HG02588 (cell line): ENCODE results near the gene ATN1.

Experiments used
- ATAC-seq: cut with Tn5 transposase; IDR thresholded peaks from one replicate; pipeline ENCODE4 v1.9.1; 2021; ENCODE audit warnings: mild to moderate bottlenecking, moderate library complexity; ENCODE audit not compliant: unreplicated experiment

ATN1 gene

DNA sequence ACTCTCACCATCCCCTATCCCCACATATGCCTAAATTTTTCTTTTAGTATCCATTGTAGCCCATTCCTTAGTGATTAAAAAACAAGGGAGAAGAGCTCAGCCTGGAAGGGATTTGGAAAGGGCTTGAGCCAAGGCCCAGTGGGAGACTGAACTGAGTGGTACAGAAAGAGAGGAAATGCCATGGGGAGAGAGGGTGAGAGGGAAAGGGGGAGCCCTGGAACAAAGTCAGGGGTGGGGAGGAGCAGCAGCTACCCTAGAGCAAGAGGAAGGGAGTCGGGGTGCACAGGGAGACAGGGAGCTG lies 2.6 kb upstream of the ATN1 start:
- ATAC-seq = no peak

DNA sequence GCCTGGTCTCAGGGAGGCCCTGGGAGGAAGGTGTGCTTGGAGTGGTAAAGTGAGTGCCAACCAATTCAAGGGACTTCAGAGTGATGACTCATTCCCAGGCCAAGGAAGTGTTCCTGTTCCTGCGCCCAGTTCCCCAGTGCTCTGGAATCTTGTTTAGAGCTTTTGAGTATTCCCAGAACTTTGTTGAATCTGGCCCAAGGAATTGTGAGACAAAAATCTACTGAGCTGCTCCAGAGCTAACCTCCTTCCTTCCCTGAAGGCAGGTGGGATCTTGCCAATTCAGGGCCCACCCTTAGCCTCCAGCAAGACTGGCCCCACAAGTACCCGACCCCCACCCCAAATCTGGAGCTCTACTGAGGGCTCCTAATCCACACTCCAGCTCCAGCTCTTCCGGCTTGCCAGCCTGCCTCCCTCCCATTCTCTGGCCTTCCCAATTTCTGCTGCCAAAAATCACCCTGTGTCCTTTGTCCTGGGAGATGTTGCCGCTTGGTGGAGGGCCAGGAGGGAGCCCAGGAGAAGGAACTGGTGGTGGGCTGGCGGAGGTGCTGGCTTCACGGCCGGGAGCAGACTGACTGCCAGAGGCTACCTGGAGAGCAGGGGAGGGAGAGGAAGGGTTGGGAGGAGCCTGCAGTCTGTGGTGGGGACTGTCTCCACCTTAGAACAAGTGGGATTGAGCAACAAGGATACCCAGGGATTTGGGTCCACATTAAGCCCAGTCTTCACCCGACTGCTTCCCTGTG lies 2.0 kb upstream of the ATN1 start:
- no peak for ATAC-seq

DNA sequence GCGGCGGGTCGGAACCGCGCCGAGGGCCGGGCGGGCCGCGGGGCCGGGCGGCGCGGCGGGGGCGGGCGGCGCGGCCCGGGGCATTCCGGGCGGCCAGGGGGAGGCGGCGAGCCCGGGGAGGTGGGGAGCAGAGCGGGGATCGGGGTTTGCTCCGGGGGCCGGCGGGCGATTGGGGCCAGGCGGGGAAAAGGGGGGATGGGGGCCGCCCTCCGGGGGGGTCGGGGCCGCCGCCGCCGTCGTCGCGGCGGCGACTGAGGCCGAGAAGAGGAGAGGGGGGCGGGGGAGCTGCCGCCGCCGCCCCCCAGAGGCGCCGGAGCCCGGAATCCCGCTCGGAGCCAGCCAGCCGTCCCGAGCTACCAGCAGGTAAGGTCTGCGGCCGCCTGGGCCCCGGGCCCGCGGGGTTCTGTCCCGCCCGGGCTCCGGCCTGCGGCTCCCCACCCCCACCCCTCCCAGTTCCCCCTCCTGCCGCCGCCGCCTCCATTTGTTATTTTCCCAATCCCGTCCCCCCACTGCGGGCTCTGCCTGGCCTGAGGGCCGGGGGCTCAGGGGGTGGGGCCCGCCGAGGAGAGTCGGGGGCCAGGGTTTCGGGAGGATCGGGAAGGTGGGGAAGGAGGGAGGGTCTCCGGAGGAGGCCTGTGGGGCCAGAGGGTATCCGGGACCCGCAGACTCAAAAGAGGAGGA lies 403 bp downstream of the ATN1 start:
- ATAC-seq = no peak

DNA sequence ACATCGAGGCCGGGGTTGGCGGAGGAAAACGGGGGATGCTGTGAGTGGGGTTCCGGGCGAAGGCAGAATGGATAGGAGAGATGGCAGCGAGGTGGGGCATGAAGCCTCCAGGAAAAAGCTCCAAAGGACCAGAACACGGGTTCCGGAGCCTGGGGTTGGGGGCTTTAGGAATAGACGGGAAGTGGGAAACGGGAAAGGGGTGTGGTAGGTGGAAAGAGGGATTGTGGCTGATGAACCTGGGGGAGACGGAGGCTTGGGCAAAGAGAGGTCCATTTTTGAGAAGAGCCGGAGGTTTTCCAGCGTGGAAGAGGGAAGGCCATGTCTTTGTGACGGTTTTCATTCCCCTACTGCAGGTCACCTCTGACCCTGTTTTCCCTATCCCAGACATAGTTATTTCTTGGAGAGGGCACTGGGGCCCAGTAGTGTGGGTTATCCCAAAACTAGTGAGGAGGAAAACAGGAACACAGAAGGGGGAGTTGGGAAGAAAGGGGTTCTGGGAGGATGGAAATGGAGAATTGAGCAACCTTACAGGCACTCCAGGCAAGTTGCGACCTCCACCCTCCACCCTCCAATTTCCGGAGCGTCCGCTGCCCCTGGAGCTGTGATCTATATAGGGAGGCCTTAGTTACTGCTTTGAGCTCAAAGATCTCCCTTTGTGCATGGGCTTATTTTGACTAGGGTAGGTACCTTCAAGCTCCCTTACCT lies 1.1 kb downstream of the ATN1 start:
- no peak for ATAC-seq

DNA sequence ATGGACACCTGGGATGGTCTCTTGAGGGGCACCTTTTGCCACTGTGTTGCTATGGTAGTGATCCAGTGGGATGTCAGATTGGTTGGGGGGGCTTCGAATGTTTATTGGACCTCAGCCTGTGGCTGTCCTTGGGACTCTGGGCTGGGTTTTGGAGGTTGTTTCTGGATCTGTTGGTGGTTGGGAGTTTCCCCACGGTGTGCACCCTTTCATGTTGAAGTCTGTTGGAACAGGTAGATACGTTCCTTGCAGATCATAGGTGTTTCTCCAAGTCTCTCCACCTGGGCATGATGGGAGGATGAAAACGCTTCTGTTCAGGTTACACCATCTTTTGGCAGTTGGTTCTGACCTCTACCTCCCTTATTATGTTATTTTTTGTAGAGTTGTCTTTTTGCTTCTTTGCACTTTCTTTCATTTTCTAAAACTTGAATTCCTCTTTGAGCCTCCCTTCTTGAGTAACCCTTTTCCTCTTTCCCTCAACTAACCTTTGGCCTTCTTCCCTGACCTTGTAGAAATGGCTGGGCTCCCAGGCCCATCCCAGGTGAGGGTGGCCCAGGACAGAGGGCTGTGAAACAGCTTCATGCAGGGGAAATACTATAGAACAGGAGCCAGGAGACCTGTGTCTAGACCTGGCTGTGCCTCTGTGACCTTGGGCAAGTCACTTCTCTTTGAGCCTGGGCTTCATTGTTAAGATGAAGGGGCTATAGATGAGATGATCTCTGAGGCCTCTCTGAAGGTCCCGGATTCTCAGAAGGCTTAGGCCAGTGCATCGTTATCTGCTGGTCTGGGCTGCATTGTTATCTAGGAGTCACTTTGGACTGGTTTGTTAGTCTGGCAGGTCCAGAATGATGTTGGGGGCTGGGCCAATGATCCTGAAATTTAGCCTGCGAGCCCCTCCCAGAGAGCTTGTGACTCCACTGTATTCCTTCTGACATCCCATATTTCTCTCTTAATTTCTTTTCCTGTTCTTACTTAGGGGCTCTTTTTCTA lies 2.0 kb downstream of the ATN1 start:
- ATAC-seq = no peak

DNA sequence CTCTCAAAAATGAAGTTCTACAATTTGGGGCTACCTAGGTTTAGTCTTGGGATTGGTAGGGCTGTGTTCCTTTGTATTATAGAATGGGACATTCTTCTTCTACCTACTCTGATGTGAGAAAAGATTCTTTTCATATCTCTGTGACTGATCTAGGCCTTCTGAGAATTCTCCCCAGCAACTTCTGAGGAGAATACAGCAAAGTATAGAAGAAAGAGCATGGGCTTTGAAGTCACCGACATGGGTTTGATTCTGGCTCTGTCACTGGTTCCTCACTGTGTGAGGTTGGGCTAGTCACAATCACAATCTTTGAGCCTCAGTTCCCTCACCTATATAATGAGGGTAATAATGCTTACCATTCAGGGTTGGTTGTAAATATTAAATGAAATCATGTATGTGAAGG lies 5.0 kb downstream of the ATN1 start:
- ATAC-seq = no peak

DNA sequence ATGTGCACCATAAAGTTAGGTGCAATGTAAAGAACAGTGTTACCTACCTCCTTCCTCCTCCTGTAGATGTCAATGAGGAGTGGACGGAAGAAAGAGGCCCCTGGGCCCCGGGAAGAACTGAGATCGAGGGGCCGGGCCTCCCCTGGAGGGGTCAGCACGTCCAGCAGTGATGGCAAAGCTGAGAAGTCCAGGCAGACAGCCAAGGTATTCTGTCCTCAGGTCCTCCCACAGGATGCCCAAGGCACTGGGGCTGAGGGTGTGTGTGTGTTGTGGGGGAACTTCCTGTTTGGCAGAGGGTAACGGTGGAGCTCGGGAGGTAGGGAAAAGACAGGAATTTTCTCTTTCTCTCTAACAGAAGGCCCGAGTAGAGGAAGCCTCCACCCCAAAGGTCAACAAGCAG lies 6.4 kb downstream of the ATN1 start:
- no peak for ATAC-seq

DNA sequence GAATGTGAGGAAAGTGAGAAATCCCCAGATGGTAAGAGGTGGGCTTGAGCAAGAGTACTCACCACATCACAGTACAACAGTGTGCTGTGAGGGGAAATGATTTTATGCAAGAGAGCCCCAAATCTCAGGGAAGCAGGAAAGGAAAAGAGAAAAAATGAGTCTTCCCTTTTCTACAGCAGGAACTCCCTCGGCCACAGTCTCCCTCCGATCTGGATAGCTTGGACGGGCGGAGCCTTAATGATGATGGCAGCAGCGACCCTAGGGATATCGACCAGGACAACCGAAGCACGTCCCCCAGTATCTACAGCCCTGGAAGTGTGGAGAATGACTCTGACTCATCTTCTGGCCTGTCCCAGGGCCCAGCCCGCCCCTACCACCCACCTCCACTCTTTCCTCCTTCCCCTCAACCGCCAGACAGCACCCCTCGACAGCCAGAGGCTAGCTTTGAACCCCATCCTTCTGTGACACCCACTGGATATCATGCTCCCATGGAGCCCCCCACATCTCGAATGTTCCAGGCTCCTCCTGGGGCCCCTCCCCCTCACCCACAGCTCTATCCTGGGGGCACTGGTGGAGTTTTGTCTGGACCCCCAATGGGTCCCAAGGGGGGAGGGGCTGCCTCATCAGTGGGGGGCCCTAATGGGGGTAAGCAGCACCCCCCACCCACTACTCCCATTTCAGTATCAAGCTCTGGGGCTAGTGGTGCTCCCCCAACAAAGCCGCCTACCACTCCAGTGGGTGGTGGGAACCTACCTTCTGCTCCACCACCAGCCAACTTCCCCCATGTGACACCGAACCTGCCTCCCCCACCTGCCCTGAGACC lies 7.8 kb downstream of the ATN1 start:
- no peak for ATAC-seq

DNA sequence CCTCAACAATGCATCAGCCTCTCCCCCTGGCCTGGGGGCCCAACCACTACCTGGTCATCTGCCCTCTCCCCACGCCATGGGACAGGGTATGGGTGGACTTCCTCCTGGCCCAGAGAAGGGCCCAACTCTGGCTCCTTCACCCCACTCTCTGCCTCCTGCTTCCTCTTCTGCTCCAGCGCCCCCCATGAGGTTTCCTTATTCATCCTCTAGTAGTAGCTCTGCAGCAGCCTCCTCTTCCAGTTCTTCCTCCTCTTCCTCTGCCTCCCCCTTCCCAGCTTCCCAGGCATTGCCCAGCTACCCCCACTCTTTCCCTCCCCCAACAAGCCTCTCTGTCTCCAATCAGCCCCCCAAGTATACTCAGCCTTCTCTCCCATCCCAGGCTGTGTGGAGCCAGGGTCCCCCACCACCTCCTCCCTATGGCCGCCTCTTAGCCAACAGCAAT lies 8.5 kb downstream of the ATN1 start:
- ATAC-seq = no peak

DNA sequence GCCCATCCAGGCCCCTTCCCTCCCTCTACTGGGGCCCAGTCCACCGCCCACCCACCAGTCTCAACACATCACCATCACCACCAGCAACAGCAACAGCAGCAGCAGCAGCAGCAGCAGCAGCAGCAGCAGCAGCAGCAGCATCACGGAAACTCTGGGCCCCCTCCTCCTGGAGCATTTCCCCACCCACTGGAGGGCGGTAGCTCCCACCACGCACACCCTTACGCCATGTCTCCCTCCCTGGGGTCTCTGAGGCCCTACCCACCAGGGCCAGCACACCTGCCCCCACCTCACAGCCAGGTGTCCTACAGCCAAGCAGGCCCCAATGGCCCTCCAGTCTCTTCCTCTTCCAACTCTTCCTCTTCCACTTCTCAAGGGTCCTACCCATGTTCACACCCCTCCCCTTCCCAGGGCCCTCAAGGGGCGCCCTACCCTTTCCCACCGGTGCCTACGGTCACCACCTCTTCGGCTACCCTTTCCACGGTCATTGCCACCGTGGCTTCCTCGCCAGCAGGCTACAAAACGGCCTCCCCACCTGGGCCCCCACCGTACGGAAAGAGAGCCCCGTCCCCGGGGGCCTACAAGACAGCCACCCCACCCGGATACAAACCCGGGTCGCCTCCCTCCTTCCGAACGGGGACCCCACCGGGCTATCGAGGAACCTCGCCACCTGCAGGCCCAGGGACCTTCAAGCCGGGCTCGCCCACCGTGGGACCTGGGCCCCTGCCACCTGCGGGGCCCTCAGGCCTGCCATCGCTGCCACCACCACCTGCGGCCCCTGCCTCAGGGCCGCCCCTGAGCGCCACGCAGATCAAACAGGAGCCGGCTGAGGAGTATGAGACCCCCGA lies 9.1 kb downstream of the ATN1 start:
- no peak for ATAC-seq

DNA sequence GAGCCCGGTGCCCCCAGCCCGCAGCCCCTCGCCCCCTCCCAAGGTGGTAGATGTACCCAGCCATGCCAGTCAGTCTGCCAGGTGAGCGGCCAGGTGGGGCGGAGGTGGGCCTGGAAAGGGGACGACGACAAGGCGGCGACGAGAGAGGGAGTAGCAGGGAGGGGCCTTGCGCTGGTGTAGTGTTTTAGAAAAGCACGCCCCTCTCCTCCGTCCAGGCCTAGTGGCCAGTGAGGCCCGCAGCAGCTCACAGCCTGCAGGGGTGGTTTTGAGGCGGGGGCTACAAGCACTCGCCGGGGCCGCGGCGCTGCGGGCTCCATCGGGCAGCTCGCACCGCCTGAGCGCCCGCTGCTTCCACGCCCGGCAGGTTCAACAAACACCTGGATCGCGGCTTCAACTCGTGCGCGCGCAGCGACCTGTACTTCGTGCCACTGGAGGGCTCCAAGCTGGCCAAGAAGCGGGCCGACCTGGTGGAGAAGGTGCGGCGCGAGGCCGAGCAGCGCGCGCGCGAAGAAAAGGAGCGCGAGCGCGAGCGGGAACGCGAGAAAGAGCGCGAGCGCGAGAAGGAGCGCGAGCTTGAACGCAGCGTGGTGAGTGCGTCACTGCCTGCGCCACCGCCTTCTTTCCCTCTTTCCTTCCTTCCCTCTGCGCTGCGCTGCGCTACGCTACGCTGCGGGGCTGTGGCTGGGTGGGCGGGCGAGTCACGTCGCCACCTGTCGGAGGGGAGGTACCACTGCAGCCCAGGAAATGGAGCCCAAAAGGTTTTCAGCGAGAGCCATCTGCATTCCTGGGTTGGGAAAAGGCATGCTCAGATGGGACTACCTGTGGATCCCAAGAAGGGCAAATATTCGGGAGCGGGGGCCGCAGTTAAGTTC lies 10.0 kb downstream of the ATN1 start:
- peak; percentile 85 for ATAC-seq

DNA sequence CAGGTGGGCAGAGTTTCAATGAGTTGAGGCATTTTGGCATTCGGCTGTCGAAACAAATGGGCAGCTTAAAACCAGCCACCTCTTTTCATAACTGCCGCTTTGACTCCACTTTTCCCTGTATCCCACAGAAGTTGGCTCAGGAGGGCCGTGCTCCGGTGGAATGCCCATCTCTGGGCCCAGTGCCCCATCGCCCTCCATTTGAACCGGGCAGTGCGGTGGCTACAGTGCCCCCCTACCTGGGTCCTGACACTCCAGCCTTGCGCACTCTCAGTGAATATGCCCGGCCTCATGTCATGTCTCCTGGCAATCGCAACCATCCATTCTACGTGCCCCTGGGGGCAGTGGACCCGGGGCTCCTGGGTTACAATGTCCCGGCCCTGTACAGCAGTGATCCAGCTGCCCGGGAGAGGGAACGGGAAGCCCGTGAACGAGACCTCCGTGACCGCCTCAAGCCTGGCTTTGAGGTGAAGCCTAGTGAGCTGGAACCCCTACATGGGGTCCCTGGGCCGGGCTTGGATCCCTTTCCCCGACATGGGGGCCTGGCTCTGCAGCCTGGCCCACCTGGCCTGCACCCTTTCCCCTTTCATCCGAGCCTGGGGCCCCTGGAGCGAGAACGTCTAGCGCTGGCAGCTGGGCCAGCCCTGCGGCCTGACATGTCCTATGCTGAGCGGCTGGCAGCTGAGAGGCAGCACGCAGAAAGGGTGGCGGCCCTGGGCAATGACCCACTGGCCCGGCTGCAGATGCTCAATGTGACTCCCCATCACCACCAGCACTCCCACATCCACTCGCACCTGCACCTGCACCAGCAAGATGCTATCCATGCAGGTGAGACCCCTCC lies 10.8 kb downstream of the ATN1 start:
- no peak for ATAC-seq

DNA sequence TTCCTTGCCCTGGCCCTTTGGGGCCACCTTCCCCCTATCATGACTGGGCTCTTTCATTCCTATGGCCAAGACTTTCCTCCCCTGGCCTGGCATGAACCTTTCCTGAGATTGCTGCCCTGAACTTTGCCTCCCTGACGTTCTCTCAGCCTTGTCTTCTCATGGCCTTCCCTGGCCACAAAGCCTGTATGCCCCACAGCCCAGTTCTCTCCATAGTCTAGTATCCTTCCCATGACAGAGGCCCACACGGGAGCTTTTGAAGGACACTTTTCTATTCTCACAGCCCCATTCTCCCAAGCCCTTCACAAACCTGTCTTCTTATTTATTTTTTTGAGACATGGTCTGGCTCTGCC lies 11.4 kb downstream of the ATN1 start:
- no peak for ATAC-seq

DNA sequence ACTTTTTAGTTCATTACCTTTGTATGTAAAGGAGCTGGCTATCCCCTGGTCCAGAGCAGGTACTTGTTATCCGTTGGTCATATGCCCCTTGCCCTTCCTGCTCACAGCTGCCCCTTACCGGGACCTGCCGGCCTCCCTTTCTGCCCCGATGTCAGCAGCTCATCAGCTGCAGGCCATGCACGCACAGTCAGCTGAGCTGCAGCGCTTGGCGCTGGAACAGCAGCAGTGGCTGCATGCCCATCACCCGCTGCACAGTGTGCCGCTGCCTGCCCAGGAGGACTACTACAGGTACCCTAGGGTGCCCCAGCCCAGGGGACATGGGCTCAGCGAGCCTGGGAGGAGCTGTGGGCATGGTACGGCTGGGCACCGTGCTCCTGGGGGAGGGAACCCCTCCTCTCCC lies 13.5 kb downstream of the ATN1 start:
- ATAC-seq = no peak

DNA sequence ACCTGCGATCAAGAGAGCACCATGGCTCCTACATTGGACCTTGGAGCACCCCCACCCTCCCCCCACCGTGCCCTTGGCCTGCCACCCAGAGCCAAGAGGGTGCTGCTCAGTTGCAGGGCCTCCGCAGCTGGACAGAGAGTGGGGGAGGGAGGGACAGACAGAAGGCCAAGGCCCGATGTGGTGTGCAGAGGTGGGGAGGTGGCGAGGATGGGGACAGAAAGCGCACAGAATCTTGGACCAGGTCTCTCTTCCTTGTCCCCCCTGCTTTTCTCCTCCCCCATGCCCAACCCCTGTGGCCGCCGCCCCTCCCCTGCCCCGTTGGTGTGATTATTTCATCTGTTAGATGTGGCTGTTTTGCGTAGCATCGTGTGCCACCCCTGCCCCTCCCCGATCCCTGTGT lies 14.0 kb downstream of the ATN1 start:
- ATAC-seq = no peak

DNA sequence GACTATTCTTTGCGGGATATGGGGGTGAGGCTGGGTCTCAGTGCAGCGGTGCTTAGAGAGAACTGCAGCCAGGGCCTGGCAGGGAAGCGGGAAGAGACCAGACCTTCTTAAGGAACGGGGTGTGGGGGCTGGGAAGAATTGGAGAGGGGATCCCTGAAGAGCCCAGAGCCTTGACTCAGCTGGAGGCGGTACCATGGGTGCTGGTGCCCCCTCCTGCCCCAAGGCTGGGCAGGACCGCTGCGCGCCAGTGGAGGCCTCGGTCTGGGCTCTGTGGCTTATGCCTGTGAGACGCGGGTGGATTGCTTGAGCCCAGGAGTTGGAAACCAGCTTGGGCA lies 14.5 kb downstream of the ATN1 start:
- no peak for ATAC-seq

DNA sequence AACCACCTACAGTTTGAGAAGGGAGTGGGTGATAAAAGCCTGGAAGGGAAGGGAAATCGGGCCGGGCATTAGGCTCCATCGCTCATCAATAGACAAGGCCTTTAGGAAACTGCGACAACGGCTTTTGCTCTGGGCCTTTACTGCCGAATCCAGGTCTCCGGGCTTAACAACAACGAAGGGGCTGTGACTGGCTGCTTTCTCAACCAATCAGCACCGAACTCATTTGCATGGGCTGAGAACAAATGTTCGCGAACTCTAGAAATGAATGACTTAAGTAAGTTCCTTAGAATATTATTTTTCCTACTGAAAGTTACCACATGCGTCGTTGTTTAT lies 15.6 kb downstream of the ATN1 start:
- ATAC-seq = peak; percentile 29
